WI38 (cell line): Measurements from ENCODE around the gene TPRKB.
"Not testable (repeated sequence)": the region's sequence is repeated elsewhere in the genome, so short reads cannot be mapped to it uniquely, and the experiment has no call there.

Experiments
- H3K4me3 ChIP-seq: 2 replicates; pipeline ENCODE4 v1.5.1; 2011; ENCODE audit warnings: low read depth, mild to moderate bottlenecking, control low read depth, low read length
- CTCF ChIP-seq: IDR thresholded peaks from 2 replicates; pipeline ENCODE4 v1.5.1; 2012; ENCODE audit warnings: low read depth, mild to moderate bottlenecking, control low read depth, low read length

Gene TPRKB

GRCh38 chr2:73736855-73737779, at the start of gene TPRKB:
Gene TPRKB (minus strand): TSS chr2:73737345. CDS start chr2:73734569, 2,776 bp downstream.
- no peak for TF ChIP-seq CTCF
- peak within 1 kb of the TSS; percentile 83 for H3K4me3 ChIP-seq

DNA sequence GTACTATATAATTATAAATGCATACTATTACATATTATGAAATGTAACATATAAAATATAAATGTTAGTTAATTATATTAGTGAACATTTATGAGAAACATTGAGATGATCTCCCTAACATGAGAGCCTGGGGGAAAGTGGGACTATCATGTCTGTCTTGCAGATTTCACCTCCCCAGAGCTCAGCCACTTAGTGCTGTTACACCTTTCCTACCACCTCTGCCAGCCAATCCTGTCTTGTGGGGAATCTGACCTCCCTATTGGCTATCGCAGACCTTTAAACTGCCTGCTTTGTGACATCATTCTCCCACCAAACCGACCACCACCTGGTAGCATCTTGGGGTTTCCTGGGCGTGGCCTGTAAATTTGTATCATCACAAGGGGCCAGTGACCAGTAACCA, 46.7 kb upstream of the TPRKB start, which contains the start of gene C2orf78:
Gene C2orf78 (plus strand): TSS at position 301 of the 400 bp plus-strand sequence. CDS start 127 bp downstream, outside the sequence.
- H3K4me3 ChIP-seq = not testable (repeated sequence)

GRCh38 chr2:73783402-73783801, 46.3 kb upstream of the TPRKB start:
- not testable (repeated sequence) for H3K4me3 ChIP-seq

GRCh38 chr2:73780237-73780582, 43.1 kb upstream of the TPRKB start:
- TF ChIP-seq CTCF = no peak
- peak overlapping the region; percentile 100 for H3K4me3 ChIP-seq

GRCh38 chr2:73779467-73780236, 42.5 kb upstream of the TPRKB start, which contains the start of gene DUSP11:
Gene DUSP11 (minus strand): TSS chr2:73780103. CDS start chr2:73779974, 129 bp downstream.
- peak; percentile 91 for TF ChIP-seq CTCF
- peak within 1 kb of the TSS; percentile 100 for H3K4me3 ChIP-seq

DNA sequence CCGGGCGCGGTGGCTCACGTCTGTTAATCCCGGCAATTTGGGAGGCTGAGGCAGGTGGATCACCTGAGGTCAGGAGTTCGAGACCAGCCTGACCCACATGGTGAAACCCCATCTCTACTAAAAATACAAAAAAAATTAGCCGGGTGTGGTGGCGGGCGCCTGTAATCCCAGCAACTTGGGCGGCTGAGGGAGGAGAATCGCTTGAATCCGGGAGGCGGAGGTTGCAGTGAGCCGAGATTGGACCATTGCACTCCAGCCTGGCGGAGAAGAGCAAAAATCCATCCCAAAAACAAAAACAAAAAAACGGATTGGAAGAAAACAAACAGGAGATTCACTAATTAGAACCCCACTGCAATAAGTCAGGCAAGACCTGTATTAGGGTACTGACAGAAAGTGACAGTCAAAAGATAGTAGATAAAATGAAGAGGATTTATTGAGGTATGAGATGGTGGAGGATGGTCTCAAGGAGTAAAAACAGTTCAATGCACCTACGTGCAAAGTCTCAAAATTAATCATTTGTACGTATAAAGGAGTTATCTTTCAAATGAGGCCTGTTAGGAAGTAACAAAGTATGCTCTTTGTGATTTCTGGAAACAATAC, 41.8 kb upstream of the TPRKB start:
- peak overlapping the region; percentile 100 for H3K4me3 ChIP-seq

DNA sequence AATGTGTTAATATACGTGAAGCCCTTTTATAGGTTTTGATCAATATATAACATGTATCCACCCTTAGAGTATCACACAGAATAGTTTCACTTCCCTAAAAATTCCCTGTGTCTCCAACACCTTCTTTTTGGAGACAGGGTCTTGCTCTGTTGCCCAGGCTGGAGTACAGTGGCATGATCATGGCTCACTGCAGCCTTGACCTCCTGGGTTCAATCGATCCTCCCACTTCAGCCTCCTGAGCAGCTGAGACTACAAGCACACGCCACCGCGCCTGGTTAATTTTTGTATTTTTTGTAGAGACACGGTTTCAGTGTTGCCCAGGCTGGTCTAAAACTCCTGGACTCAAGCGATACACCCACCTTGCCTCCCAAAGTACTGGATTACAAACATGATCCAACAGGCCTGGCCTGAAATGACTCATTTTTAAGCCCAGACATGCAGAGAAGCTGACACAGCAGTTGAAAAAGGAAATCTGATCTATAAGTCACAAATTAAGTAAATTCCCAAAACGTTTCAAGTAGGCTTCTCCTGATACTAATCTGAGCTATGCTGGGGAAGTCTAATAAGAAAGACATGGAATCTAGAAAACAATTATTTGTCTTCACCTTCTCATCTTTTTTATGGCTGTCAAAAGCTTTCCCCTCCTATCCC, 39.8 kb upstream of the TPRKB start:
- H3K4me3 ChIP-seq = no peak overlapping the region
- TF ChIP-seq CTCF = no peak

DNA sequence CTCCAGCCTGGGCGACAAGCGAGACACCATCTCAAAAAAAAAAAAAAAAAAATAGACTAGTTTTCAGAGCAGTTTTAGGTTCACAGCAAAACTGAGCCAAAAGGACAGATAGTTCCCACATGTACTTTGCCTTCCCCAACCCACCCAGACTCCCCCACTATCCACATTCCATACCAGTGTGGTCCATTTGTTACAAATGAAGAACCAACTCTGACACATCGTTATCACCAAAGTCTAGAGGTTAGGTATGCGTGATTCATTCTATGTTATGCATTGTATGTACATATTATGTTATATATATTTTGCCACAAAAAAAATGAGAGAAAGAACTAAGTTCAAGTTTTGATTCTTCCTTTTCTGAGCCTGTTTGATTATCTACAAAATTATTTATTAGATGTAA, 39.2 kb upstream of the TPRKB start:
- TF ChIP-seq CTCF = no peak

More for the DNA sequence above, 39.2 kb upstream of the TPRKB start:
- H3K4me3 ChIP-seq = no peak overlapping the region
